Measurements from ENCODE around the gene USP27X. TPM values are rescaled to one million over a fixed set of nuclear protein-coding genes. Genes with fewer than 3 reads are reported as not detected.
A peak's percentile ranks its signal among the peaks of the same experiment; 100 is the strongest.

Gene USP27X
- polyA plus RNA-seq, 3 donors, result 10.2 to 11.8 (median 11.0) TPM

GRCh38 chrX:49877397-49878101 lies 1.7 kb upstream of the USP27X start:
- DNase-seq, result no peak

- no peak for DNase-seq
Observed at GRCh38 chrX:49878128-49878833, 1.0 kb upstream of the USP27X start.

- DNase-seq, result no peak
Observed at GRCh38 chrX:49879656-49880277, 483 bp downstream of the USP27X start.

DNA sequence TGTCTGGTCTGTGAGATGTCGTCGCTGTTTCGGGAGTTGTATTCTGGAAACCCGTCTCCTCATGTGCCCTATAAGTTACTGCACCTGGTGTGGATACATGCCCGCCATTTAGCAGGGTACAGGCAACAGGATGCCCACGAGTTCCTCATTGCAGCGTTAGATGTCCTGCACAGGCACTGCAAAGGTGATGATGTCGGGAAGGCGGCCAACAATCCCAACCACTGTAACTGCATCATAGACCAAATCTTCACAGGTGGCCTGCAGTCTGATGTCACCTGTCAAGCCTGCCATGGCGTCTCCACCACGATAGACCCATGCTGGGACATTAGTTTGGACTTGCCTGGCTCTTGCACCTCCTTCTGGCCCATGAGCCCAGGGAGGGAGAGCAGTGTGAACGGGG lies 1.4 kb downstream of the USP27X start:
- DNase-seq, result no peak

- peak; percentile 49 for DNase-seq
Observed at GRCh38 chrX:49884290-49884862, 5.1 kb downstream of the USP27X start.

DNA sequence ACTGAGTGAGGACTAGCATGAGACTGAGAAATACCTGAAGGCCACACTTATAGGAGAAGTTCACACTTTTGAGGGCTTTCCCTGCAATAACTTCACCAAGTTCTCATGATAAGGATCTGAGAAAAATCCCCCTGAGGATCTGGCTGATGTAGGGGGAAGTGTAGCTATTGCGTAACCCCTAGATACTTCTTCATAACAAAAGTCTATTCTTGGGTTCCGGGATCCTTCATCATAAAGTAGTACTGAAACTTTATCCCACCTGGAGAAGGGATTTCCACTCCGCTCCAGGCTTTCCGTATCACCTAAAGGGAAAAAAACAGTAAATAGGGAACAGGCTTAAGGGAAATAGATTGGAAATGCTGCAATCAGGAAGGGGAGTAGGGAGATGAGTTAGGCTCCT lies 13.3 kb downstream of the USP27X start:
- no peak for DNase-seq

DNA sequence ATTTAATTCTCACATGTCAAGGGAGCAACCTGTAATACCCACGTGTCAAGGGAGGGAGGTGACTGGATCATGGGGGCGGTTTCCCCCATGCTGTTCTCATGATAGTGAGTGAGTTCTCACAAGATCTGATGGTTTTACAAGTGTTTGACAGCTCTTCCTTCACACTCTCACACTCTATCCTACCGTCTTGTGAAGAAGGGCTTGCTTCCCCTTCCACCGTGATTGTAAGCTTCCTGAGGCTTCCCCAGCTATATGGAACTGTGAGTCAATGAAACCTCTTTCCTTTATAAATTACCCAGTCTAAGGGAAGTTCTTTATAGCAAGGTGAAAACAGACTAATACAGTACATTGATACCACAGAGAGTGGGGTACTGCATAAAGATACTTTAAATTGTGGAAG lies 17.7 kb downstream of the USP27X start:
- DNase-seq, result no peak

DNA sequence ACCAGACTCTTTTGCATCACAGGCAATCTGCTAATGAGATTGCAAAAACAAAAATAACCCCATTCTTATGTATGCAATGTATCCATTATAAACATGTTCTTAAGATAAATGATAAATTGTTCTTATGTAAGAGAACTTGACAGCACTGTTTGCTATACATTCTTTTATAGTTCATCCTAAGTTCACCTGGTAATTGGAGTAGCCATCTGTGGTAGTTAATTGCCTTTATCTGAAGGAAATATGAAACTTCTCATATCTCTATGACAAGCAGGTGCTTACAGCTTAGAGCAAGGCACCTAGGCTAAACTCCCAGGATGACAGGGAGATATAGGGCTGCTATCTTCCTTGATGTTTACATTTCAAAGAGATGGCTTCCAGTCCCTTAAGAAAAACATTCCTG lies 21.8 kb downstream of the USP27X start:
- no peak for DNase-seq

DNA sequence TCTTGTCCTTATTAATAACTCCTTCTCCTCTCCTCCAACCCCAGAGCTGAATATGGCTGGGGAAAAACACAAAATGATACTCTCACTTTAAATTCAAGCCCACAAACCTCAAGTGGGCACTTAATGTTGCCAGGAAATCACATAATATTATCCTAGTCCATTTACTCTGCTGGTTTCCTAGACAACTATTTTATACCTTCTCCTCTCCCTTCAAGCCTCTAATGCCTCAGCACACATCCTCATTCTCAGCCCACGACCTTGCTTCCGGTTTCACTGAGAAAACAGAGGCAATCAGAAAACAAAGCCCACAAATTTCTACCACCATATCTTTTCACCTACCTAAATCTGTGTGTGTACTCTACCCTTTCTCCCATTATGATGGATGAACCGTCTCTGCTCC lies 31.1 kb downstream of the USP27X start:
- DNase-seq, result no peak

DNA sequence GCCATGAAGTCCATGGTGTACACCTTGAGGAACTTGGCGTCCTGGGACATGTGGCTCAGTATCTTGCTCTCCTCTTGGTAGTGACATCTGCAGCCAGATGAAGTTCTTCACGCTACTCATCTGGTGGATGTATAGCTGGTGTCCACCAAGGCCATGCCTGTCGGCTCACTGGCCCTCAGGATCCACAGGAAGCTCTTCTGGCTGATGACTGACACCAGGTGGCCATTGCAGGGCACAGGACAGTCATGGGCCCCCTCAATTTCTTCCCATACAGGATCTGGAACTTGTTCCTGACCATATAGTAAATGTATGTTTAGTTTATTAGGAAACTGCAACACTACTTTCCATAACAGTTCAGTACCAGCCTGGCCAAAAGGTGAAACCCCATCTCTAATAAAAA lies 32.8 kb downstream of the USP27X start:
- DNase-seq, result no peak

DNA sequence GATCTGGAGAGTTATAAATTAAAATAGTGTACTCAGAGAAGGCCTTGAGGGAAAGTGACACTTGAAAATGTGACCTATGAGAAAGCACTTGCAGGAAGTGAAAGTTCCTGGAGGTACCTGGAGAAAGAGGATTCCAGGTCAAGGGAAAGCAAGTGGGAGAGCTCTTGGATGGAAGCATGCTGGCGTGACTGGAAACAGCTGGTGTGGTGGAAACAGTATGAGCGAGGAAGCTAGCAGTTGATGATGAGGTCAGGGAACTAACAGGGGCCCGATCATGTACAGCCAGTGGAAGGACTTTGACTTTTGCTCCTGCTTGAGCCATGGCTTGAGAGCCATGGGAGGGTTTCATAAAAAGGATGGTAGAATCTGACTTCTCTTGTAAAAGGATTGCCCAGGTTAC lies 33.6 kb downstream of the USP27X start:
- no peak for DNase-seq

- DNase-seq, result no peak
Observed at GRCh38 chrX:49915361-49916222, 36.3 kb downstream of the USP27X start.

GRCh38 chrX:49919617-49920016 lies 40.3 kb downstream of the USP27X start:
- no peak for DNase-seq

DNA sequence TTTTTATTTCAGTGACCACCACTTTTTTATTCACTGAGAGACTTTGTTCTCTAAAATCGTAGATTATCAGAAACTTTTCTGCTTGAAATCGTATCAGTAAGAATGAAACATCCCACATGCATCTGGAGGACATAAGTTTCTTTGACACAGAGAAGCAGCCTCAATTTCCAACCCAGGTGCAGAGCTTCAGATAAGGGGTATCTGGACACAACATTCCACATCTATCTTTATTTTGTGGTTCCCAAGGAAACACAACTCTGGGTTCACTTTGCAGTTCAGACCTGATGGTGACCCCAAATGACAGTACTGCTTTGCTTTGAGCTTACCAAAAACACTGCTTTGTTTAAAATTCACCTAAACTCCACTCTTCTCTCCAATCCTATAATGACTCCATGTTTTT lies 41.8 kb downstream of the USP27X start:
- no peak for DNase-seq

DNA sequence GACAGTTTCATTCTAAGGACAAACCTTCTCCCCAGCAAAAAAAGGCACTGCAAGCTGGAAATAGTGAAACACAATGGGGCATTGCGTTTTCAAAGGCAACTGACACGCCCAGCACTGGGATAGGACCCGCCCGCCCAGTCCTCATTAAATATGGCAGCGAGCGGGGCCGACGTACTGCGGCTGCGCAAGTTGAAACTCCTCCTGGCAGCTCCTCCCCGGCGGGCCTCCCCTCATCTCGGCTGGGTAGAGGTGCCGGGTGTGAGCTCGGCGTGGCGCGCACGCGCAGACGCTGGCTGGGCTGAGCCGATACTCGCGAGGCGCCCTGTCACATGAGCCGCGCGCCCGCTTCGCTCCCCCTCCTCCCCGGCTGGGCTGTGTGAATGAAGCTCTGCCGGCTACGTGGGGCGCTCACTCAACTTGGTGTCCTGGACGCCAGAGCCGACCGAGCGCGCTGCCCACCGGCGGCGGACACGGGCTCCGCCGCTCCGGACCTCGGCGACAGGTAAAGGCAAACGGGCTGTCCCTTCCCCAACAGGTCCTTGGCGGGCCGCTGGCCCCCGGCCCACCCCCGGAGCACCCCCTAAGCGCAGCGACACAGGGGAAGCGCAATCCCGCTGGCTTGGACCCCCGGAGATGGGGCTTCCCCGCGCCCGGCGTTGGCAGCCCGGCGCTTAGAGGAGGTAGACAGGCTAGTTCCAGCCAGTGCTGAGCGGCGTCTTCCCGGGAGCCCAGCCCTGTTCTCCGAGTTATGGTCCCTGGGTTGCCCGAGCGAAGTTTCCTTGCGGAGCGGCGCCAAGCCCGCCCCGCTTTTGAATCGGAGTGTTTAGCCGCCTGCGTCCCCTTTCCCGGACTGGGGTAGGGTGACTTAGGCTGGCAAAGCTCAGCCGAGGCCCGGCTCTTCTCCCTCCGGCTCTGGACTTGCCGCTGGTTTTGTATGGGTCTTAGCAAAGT lies 43.3 kb downstream of the USP27X start, which contains the start of gene CLCN5:
Gene CLCN5, plus strand, starts transcription at position 306 of the 951 bp plus-strand sequence. CDS start 2,703 bp downstream, outside the sequence.
- DNase-seq, result peak; percentile 93

GRCh38 chrX:49925176-49925575 lies 45.9 kb downstream of the USP27X start:
- DNase-seq, result no peak

GRCh38 chrX:49930039-49930438 lies 50.8 kb downstream of the USP27X start:
- no peak for DNase-seq

All from renal pelvis (tissue), 4 donors.